Measurements from ENCODE around the gene DNAJC22.

- TF ChIP-seq, protein P1, sequence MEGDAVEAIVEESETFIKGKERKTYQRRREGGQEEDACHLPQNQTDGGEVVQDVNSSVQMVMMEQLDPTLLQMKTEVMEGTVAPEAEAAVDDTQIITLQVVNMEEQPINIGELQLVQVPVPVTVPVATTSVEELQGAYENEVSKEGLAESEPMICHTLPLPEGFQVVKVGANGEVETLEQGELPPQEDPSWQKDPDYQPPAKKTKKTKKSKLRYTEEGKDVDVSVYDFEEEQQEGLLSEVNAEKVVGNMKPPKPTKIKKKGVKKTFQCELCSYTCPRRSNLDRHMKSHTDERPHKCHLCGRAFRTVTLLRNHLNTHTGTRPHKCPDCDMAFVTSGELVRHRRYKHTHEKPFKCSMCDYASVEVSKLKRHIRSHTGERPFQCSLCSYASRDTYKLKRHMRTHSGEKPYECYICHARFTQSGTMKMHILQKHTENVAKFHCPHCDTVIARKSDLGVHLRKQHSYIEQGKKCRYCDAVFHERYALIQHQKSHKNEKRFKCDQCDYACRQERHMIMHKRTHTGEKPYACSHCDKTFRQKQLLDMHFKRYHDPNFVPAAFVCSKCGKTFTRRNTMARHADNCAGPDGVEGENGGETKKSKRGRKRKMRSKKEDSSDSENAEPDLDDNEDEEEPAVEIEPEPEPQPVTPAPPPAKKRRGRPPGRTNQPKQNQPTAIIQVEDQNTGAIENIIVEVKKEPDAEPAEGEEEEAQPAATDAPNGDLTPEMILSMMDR (IDR thresholded peaks at IDR 0.05) = no peak
- TF ChIP-seq EP300 (IDR thresholded peaks at IDR 0.05) (no peak), POLR2A (IDR thresholded peaks at IDR 0.05; ENCODE audit: low read depth) (no peak)
Observed at GRCh38 chr12:49325606-49326005, 21.1 kb upstream of the DNAJC22 start.
